HepG2 (cell line): ENCODE data around the gene EEF1AKMT3. TPM values are rescaled to one million over a fixed set of nuclear protein-coding genes. Genes with fewer than 3 reads are reported as not detected.
A peak's percentile ranks its signal among the peaks of the same experiment; 100 is the strongest.
"Not testable (repeated sequence)": the region's sequence is repeated elsewhere in the genome, so short reads cannot be mapped to it uniquely, and the experiment has no call there.

Experiments
- ATAC-seq: fragments of 200-7000 bp; cut with Tn5 transposase; 3 replicates; pipeline ENCODE4 v1.9.1; 2020; ENCODE audit warnings: mild to moderate bottlenecking, moderate library complexity
- BruUV-seq: library from RNA; stranded (reverse); fragments of 400-500 nt; replicated peaks from 2 replicates; lab custom pipeline; 2021; lab: Mats Ljungman, UMichigan
- CTCF ChIA-PET: fragments of 300-600 bp; formaldehyde crosslinking; extraction: SDS; loops from one replicate; lab custom pipeline; 2021; ENCODE audit warnings: low total read pairs, inconsistent platforms, low intra/inter-chr PET ratio; lab: Yijun Ruan, JAX
- POLR2A ChIA-PET: fragments of 350-600 bp; sonication (Branson Sonifier 250); formaldehyde crosslinking; loops from one replicate; lab custom pipeline; 2020; ENCODE audit warnings: antibody characterized with exemption, inconsistent platforms; lab: Yijun Ruan, JAX
- DNase-seq: peaks from one replicate; pipeline ENCODE4 v3.0.0-alpha.2; 2015; ENCODE audit warnings: low spot score
- FAIRE-seq: peaks from 3 replicates; lab custom pipeline; 2011; peaks lifted over from hg19 to GRCh38; lab: Jason Lieb, UNC
- H2AFZ ChIP-seq: one replicate; pipeline ENCODE4 v1.6.1; 2011; ENCODE audit warnings: low read length, inconsistent platforms
- H3K27ac ChIP-seq: fragments of 300-600 bp; 3 replicates; pipeline ENCODE4 v1.8.0; 2011; ENCODE audit warnings: mixed run types, mild to moderate bottlenecking, mixed read lengths, low read length, inconsistent platforms; ENCODE audit not compliant: insufficient read depth; ENCODE audit errors: extremely low read length
- H3K27me3 ChIP-seq, 2 experiments: fragments of 200-600 bp in 1 of 2; 2 replicates in 1 of 2; 3 replicates in 1 of 2; pipeline versions ENCODE4 v1.6.0 to v1.8.0; 2011; ENCODE audit warnings: low read length in 2 of 2, mild to moderate bottlenecking in 2 of 2, moderate library complexity in 2 of 2, inconsistent platforms in 1 of 2; ENCODE audit not compliant: insufficient read depth in 2 of 2, control insufficient read depth in 1 of 2
- H3K36me3 ChIP-seq, 2 experiments: fragments of 200-600 bp in 1 of 2; replicated peaks in 1 of 2; 2 replicates in 1 of 2; 3 replicates in 1 of 2; pipeline versions ENCODE4 v1.5.1 to v1.8.0; 2011; ENCODE audit warnings: low read length in 2 of 2, inconsistent platforms in 1 of 2; ENCODE audit not compliant: insufficient read depth in 2 of 2, control insufficient read depth in 1 of 2
- H3K4me1 ChIP-seq: 2 replicates; pipeline ENCODE4 v1.5.1; 2012; ENCODE audit warnings: low read length, inconsistent platforms; ENCODE audit not compliant: insufficient read depth
- H3K4me2 ChIP-seq: 2 replicates; pipeline ENCODE4 v1.6.0; 2011; ENCODE audit warnings: low read depth, low read length, inconsistent platforms
- H3K4me3 ChIP-seq, 3 experiments: fragments of 200-600 bp in 1 of 3; sonication (generic), shearing (Covaris generic) in 1 of 3; replicated peaks in 1 of 3; 2 replicates each; pipeline ENCODE4 v1.5.1; 2011 to 2016; ENCODE audit warnings: low read length in 3 of 3, inconsistent platforms in 2 of 3, low read depth in 2 of 3, mild to moderate bottlenecking in 2 of 3, control low read depth in 1 of 3, mixed read lengths in 1 of 3; ENCODE audit not compliant: insufficient read depth in 1 of 3
- H3K79me2 ChIP-seq: one replicate; pipeline ENCODE4 v1.6.1; 2011; ENCODE audit warnings: low read length, inconsistent platforms; ENCODE audit not compliant: insufficient read depth
- H3K9ac ChIP-seq: 2 replicates; pipeline ENCODE4 v1.6.0; 2011; ENCODE audit warnings: mild to moderate bottlenecking, low read depth, low read length, inconsistent platforms; ENCODE audit not compliant: insufficient read depth
- H3K9me3 ChIP-seq: 2 replicates; pipeline ENCODE4 v1.5.1; 2012; ENCODE audit warnings: mild to moderate bottlenecking, low read length
- H4K20me1 ChIP-seq: 2 replicates; pipeline ENCODE4 v1.6.0; 2011; ENCODE audit warnings: inconsistent platforms, mild to moderate bottlenecking, low read length, moderate library complexity; ENCODE audit not compliant: insufficient read depth
- BCL6 ChIP-seq: IDR thresholded peaks from 2 replicates; pipeline ENCODE4 v1.6.1; 2016; ENCODE audit warnings: missing genetic modification reagents, missing compliant biosample characterization
- ERF ChIP-seq: IDR thresholded peaks from 2 replicates; pipeline ENCODE4 v1.6.1; 2018; ENCODE audit warnings: missing biosample characterization, missing genetic modification reagents
- FOXP4 ChIP-seq: sonication (generic); formaldehyde crosslinking; IDR thresholded peaks from 2 replicates; pipeline ENCODE4 v1.4.0; 2020; ENCODE audit warnings: missing genetic modification reagents
- RXRB ChIP-seq: IDR thresholded peaks from 2 replicates; pipeline ENCODE4 v1.6.1; 2016; ENCODE audit warnings: borderline replicate concordance, missing genetic modification reagents, missing compliant biosample characterization
- ZNF503 ChIP-seq: sonication (generic); formaldehyde crosslinking; IDR thresholded peaks from 2 replicates; pipeline ENCODE4 v1.4.0; 2020; ENCODE audit warnings: missing genetic modification reagents
- WGBS: methylation state at CpG from one replicate; pipeline ENCODE4 v1.1.6; 2017; ENCODE audit warnings: low lambda C conversion rate; 5-methylcytosine and 5-hydroxymethylcytosine counted together
- in situ Hi-C: cut with HindIII; loops from 2 replicates; pipeline ENCODE4 v1.10.0; 2017; ENCODE audit warnings: low pct_unique_long_range_greater_than_20kb; ENCODE audit not compliant: extremely low pct_ligation_motif_present
- intact Hi-C: fragments of 100-400 bp; cut with micrococcal nuclease; formaldehyde crosslinking; loops from one replicate; pipeline ENCODE4 v1.10.0; 2022; ENCODE audit not compliant: unreplicated experiment
- polyA plus RNA-seq, 8 experiments: library from polyadenylated mRNA; depleted of rRNA in 3 of 8; stranded (reverse) in 7 of 8; unstranded in 1 of 8; fragments of >200 nt; fragmentation: Illumina TruSeq in 4 of 8; extraction: Trizol in 4 of 8; gene quantifications; 2 replicates each; pipeline versions ENCODE4 v1.2.1 to v1.2.3, GENCODE V29; 2011 to 2016; ENCODE audit warnings: low read depth in 4 of 8, missing spikeins in 1 of 8, mixed read lengths in 1 of 8; ENCODE audit not compliant: insufficient read depth in 1 of 8
- total RNA-seq, 5 experiments: library from RNA; depleted of rRNA; stranded (reverse); fragments of >200 nt; fragmentation: Illumina TruSeq; extraction: Trizol; gene quantifications; 2 replicates each; pipeline ENCODE4 v1.2.3, GENCODE V29; 2016; ENCODE audit warnings: low read depth in 1 of 5
- TF ChIP-seq, protein P1 (sequence below): sonication (generic); formaldehyde crosslinking; IDR thresholded peaks from 2 replicates; pipeline ENCODE4 v1.5.1; 2020; ENCODE audit warnings: mild to moderate bottlenecking, missing genetic modification reagents, borderline replicate concordance
- TF ChIP-seq, protein P2 (sequence below): IDR thresholded peaks from 2 replicates; pipeline ENCODE4 v1.6.1; 2012; ENCODE audit warnings: inconsistent platforms

EEF1AKMT3 gene
- total and polyA plus RNA-seq, 2 of the 13 experiments (the other 11 are each of a cell fraction or from before 2014, with no cell fraction given), result 4.7 to 11.4 TPM

- H3K36me3 ChIP-seq, DNase-seq, H3K27me3 ChIP-seq, in situ Hi-C loops, FAIRE-seq, H3K27ac ChIP-seq, H2AFZ ChIP-seq, H3K9ac ChIP-seq, H3K9me3 ChIP-seq, CTCF ChIA-PET, H3K4me2 ChIP-seq, H4K20me1 ChIP-seq, intact Hi-C loops, H3K79me2 ChIP-seq, ATAC-seq, BruUV-seq, H3K4me3 ChIP-seq: not testable (repeated sequence)
- H3K4me1 ChIP-seq, result peaks cover 89% of the 10 kb centered on the region
- WGBS, result 96% methylated on average over 3 of the region's 3 CpGs
- POLR2A ChIA-PET, result interaction anchor here (0.6 to 0.9 kb wide), 4 partner anchors 21 to 35 kb away, joined by 3 to 4 read pairs (median 3); partner anchors contain the start of gene CTDSP2
Observed at GRCh38 chr12:57817990-57818331, 45.5 kb downstream of the EEF1AKMT3 start.

DNA sequence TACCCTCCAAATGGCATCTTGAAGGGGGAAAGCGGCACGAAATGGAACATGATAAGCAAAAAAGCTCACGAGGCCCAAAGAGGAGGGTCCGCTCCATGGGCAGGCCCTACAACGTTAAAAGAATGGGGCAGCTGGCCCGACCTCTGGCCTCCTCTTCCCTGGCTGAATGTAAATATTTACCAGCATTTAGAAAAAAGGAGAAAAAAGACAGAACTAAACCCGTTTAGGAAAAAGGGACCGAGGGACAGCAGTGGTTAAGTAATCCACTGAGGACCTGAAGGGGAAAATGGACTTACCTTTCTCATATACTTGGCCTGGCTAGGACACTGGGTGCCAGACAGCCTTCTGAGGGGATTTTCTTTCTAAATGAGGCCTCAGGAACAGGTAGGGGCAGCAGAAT, 47.7 kb downstream of the EEF1AKMT3 start:
- H3K79me2 ChIP-seq, BruUV-seq, intact Hi-C loops, H3K27me3 ChIP-seq, H2AFZ ChIP-seq, H3K9ac ChIP-seq, H3K4me3 ChIP-seq, H3K9me3 ChIP-seq, in situ Hi-C loops, POLR2A ChIA-PET: not testable (repeated sequence)
- peak; percentile 25 for DNase-seq
- Histone ChIP-seq H3K4me1 (peaks cover 68% of the 10 kb centered on the region), H3K4me2 (peak overlapping the region; percentile 42; the same call in 1 of the 2 replicates), H3K27ac (peak overlapping the region; percentile 40), H3K36me3 (peaks cover 16 to 30% of the 10 kb centered on the region in 2 experiments; a peak in 4 of 5 replicates), H4K20me1 (peaks cover 10% of the 10 kb centered on the region; the same call in 1 of the 2 replicates)
- CTCF ChIA-PET, result interaction anchor here (1.1 kb wide), 1 partner anchor 85 kb away, joined by 3 read pairs; no protein-coding TSS in a partner anchor
- FAIRE-seq, result peak; percentile 86
- ATAC-seq, result peak; percentile 23
- WGBS, result 19% methylated on average over 8 of the region's 8 CpGs
- TF ChIP-seq, protein P1, sequence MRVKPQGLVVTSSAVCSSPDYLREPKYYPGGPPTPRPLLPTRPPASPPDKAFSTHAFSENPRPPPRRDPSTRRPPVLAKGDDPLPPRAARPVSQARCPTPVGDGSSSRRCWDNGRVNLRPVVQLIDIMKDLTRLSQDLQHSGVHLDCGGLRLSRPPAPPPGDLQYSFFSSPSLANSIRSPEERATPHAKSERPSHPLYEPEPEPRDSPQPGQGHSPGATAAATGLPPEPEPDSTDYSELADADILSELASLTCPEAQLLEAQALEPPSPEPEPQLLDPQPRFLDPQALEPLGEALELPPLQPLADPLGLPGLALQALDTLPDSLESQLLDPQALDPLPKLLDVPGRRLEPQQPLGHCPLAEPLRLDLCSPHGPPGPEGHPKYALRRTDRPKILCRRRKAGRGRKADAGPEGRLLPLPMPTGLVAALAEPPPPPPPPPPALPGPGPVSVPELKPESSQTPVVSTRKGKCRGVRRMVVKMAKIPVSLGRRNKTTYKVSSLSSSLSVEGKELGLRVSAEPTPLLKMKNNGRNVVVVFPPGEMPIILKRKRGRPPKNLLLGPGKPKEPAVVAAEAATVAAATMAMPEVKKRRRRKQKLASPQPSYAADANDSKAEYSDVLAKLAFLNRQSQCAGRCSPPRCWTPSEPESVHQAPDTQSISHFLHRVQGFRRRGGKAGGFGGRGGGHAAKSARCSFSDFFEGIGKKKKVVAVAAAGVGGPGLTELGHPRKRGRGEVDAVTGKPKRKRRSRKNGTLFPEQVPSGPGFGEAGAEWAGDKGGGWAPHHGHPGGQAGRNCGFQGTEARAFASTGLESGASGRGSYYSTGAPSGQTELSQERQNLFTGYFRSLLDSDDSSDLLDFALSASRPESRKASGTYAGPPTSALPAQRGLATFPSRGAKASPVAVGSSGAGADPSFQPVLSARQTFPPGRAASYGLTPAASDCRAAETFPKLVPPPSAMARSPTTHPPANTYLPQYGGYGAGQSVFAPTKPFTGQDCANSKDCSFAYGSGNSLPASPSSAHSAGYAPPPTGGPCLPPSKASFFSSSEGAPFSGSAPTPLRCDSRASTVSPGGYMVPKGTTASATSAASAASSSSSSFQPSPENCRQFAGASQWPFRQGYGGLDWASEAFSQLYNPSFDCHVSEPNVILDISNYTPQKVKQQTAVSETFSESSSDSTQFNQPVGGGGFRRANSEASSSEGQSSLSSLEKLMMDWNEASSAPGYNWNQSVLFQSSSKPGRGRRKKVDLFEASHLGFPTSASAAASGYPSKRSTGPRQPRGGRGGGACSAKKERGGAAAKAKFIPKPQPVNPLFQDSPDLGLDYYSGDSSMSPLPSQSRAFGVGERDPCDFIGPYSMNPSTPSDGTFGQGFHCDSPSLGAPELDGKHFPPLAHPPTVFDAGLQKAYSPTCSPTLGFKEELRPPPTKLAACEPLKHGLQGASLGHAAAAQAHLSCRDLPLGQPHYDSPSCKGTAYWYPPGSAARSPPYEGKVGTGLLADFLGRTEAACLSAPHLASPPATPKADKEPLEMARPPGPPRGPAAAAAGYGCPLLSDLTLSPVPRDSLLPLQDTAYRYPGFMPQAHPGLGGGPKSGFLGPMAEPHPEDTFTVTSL (CRISPR knock-in tag), result peak; percentile 70; the same call in 1 of the 2 replicates
- TF ChIP-seq FOXP4 (0 out of 2 replicates have a peak, but pooled peaks have one; percentile 22), ERF (CRISPR knock-in tag) (peak; percentile 38; the same call in 1 of the 2 replicates), BCL6 (CRISPR knock-in tag) (0 out of 2 replicates have a peak, but pooled peaks have one; percentile 19), RXRB (CRISPR knock-in tag) (peak; percentile 63; the same call in 1 of the 2 replicates), ZNF503 (peak; percentile 52; the same call in 1 of the 2 replicates)
- TF ChIP-seq, protein P2, sequence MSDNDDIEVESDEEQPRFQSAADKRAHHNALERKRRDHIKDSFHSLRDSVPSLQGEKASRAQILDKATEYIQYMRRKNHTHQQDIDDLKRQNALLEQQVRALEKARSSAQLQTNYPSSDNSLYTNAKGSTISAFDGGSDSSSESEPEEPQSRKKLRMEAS, result peak; percentile 17; the same call in 1 of the 2 replicates
